Peyer's patch (tissue), 4 donors: ENCODE results near the gene FNDC7.

Experiments used
- POLR2A ChIP-seq, 2 donors: fragments of 450-650 bp; IDR thresholded peaks; one replicate each; pipeline ENCODE4 v1.5.1; 2017; ENCODE audit warnings: antibody characterized with exemption in 2 of 2, mild to moderate bottlenecking in 2 of 2, moderate library complexity in 2 of 2
- TF ChIP-seq, protein P1 (sequence below), 6 experiments: fragments of 450-650 bp in 4 of 6; fragments of 200-600 bp in 2 of 6; sonication (generic) in 1 of 6; IDR thresholded peaks; one replicate each; pipeline ENCODE4 v1.5.1; 2017 to 2019; ENCODE audit warnings: antibody characterized with exemption in 6 of 6, mild to moderate bottlenecking in 3 of 6, moderate library complexity in 1 of 6

DNA sequence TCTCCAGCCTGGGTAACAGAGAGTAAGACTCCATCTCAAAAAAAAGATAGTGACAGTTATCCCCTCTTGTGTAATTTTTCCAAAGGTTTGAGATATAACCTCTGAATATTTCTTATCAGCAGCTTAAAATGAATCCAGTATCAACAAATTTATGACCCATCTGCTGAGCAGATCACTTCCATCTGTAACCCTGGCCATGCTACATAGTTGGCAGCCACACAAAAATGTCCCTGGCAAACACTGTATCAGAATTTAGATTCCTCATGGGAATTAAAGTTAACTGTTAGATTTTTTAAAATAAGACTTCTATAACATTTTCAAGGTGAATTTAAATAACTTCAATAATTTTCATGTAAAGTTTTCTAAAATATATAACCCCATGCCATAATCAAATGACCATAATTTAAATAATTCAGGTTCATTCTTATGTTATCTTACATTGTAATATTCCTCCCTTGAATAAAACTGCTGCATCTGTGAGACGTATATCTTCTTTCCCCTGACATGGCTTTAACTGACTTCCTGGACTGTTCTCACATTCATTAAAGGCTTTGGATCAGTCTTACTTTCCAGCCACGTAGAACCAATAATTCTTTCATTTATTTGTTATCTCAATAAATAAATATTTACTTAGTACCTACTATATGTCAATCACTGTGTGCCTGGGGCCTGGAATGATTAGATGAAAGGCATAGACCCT, 25.9 kb upstream of the FNDC7 start:
- TF ChIP-seq POLR2A (IDR thresholded peaks at IDR 0.05) = no peak
- TF ChIP-seq, protein P1, sequence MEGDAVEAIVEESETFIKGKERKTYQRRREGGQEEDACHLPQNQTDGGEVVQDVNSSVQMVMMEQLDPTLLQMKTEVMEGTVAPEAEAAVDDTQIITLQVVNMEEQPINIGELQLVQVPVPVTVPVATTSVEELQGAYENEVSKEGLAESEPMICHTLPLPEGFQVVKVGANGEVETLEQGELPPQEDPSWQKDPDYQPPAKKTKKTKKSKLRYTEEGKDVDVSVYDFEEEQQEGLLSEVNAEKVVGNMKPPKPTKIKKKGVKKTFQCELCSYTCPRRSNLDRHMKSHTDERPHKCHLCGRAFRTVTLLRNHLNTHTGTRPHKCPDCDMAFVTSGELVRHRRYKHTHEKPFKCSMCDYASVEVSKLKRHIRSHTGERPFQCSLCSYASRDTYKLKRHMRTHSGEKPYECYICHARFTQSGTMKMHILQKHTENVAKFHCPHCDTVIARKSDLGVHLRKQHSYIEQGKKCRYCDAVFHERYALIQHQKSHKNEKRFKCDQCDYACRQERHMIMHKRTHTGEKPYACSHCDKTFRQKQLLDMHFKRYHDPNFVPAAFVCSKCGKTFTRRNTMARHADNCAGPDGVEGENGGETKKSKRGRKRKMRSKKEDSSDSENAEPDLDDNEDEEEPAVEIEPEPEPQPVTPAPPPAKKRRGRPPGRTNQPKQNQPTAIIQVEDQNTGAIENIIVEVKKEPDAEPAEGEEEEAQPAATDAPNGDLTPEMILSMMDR (IDR thresholded peaks at IDR 0.05) = no peak
